Superior temporal gyrus (tissue), 1 donor: ENCODE results near the gene SEMA4D.
A peak's percentile ranks its signal among the peaks of the same experiment; 100 is the strongest.

Experiments
- DNase-seq: peaks from one replicate; pipeline ENCODE4 v3.0.0-alpha.2; 2016; ENCODE audit errors: extremely low spot score

The SEMA4D gene

GRCh38 chr9:89465726-89466308, 32.1 kb downstream of the SEMA4D start:
- no peak for DNase-seq

DNA sequence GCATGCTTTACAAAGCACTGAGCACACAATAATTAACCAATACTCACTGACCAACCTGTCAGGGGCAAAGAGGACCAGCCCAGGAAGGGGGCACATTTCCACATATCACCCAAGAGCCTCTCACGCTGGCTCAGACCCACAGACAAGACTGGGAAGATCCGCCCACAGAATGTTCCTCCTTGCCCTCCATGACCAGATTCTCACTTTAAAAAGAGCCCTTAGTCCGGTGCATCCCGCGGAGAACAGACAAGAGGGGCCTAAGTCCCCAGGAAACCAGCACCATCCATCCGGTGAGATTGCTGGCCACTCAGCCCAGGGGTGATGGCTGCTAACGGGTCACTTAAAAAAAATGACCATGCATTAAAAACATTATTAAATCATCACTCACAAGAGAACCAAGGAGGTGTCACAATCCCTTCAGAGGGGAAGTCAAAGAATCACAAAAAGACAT, 32.9 kb downstream of the SEMA4D start:
- no peak for DNase-seq

DNA sequence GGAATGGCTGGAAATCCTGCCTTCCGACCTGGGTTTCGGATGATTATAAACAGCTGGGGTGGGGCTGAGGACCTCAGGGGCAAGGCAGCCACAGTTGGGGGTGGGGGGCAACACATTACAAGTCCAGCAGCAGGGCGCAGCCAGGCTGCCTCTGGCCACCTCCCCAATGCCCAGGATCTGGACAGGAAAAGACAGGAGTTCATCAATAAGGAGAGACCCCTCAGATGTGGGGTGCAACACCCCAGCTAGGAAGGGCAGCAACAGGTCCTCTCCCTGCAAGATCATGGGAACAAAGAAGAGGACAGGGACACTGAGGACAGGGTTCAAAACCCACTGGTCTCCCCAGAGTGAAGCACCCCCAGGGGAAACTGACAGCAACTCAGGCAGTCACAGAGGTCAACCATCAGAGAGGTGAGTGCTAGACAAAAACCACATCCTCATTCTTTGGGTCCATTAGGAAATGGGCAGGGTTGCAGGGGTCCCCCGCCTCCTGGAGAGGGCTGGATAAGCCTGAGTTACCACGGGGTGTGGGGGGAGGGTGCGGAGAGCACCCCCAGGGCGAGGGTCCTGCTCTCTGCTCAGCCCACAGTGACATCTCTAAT, 33.5 kb downstream of the SEMA4D start:
- DNase-seq: no peak

DNA sequence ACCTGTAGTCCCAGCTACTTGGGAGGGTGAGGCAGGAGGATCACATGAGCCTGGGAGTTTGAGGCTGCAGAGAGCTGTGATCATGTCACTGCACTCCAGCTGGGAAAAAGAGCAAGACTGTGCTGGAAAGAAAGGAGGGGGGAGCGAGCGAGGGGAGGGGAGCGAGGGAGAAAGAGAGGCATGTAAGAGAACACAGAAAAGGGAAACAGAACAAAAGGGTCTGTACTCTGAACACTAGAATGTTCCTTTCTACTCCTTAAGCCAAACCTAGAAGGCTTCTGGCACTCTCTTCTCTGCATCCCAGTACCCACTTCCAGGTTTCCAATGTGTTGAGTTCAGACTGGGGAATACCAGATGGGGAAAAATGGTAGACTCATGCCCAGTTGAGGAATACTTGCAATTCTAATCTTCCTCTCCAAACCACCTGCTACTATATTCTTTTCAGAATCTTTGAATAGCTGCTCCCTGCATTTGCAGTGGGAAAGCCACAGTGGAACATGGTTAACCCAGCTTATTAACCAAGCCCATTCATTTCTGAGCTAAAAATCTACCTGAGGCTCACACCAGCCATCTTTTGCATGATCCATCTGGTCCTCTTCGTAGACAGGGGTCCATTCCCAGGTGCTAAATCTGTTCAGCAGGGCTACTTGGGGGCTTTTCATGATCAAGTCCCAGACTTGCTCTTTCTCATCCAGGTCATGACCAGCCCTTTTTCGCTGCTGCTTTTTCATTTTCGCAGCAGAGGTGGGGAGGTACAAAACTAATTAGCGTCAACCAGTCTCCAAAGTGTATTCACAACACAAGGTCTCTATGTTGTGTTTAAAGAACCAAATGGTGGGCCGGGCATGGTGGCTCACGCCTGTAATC, 34.9 kb downstream of the SEMA4D start:
- DNase-seq: no peak

GRCh38 chr9:89462199-89462598, 35.7 kb downstream of the SEMA4D start:
- DNase-seq: no peak

DNA sequence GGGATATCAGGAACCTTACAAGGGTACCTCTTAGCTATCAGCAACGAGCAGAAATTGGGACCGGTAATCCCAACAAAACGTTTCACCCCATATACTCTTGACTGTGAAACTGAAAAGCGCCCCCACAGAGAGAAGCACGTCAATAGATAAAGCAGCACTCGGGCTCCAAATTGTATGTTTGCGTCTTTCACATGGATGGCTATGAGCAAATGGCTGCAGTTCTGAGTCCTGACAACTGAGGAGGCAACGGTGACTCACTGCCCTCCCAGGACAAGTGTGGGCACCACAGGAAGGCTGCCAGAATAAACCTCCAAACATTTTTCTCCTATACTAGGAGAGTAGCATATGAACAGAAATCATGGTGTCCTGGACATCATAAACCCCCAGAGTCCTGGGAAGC, 36.6 kb downstream of the SEMA4D start:
- no peak for DNase-seq

DNA sequence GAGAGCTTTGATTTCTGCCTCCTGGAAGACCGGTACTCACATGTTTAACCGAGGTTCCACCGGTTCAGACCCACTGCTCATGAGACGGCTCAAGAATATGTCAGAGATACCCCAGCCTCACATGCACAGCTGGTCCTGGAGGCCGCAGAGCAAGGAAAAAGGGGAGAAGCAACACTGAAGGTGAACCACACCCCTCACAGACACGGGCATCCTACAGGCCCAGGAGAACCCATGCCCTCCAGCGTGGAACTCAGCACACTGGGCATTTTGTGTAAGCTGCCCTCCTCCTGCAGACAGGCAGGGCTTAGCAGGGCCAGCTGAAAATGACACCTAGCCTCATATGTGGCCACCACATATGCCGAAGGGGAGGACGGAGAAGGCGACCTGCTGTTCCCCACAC, 37.4 kb downstream of the SEMA4D start:
- DNase-seq: no peak

DNA sequence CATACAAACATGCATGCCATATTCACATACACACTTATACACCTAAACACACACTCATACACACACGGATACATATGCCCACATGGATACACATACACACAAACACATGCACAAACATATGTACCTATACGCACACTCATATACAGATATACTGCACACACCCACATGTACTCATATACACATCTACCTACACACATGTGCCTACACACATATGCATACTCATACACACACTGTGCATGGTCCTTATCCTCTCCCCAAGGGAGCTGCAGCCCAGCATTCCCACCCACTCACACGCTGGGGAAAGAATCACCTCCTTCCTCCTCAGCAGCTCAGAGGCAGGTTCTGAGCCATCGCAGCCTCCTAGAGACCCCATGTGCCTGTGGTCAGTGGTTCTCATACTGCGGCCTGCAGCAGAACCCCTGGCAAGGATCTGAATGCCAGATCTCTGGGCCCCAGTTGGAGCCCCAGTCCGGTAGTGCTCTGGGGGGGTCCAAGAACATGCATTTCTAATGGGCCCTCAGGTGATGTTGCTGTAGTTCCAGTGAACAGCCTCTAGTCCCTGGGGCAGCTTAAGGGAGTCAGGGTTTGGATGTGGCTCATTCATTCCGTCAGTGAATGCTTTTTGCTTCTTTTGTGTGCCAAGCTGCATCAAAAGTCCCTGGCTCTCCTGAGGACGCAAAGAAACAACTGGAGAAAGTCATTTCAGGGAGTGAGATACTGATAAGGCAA, 39.0 kb downstream of the SEMA4D start:
- DNase-seq: no peak

DNA sequence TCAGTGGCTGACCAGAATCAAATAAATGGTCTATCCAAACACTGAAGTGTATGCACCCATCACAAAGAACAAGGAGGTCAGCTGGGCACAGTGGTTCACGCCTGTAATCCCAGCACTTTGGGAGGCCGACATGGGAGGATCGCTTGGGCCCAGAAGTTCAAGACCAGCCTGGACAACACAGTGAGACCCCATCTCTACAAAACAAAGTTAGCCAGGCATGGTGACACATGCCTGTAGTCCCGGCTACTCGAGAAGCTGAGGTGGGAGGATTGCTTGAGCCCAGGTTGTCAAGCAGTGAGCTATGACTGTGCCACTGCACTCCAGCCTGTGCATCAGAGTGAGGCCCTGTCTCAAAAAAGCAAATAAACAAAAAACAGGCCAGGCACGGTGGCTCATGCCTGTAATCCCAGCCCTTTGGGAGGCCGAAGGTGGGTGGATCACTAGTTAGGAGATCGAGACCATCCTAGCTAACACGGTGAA, 40.5 kb downstream of the SEMA4D start:
- no peak for DNase-seq

- DNase-seq: no peak
Measured at GRCh38 chr9:89455356-89455824, 42.5 kb downstream of the SEMA4D start.

- no peak for DNase-seq
Measured at GRCh38 chr9:89454498-89455355, 43.2 kb downstream of the SEMA4D start.

DNA sequence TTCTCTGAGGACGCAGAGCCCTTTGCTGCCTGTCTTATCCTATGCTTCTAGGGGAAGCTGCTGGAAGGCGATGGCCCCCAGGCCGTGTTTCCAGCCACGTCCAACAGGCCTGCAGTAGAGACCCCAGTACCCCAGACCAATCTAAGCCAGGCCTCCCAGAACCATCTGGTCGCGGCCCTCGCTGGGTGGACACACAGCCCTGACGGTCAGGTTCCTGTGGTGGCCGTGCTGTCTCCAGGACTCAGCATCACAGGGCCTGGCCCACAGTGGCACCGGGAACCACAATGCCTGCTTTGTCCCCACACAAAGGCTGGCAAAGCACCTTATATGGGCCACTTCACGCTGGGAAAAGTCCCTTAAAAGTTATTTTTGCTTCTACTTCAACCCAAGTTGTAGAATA, 44.5 kb downstream of the SEMA4D start:
- DNase-seq: peak; percentile 85

DNA sequence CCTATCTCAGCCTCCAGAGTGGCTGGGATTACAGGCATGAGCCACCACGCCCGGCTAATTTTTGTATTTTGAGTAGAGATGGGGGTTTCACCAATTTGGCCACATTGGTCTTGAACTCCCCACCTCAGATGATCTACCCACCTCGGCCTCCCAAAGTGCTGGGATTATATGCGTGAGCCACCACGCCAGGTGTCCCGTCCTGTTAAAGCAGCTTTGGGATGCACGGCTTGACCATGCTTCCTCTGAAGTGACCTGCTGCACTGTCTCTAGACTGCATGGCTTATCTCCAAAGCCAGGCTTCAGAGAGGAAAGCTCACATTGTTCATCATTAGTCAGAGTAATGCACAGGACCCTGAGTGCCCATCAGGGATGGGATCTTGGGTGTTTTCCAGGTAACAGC, 45.4 kb downstream of the SEMA4D start:
- DNase-seq: no peak

GRCh38 chr9:89450213-89450612, 47.7 kb downstream of the SEMA4D start:
- no peak for DNase-seq

- DNase-seq: no peak
Measured at GRCh38 chr9:89449261-89449671, 48.6 kb downstream of the SEMA4D start.

DNA sequence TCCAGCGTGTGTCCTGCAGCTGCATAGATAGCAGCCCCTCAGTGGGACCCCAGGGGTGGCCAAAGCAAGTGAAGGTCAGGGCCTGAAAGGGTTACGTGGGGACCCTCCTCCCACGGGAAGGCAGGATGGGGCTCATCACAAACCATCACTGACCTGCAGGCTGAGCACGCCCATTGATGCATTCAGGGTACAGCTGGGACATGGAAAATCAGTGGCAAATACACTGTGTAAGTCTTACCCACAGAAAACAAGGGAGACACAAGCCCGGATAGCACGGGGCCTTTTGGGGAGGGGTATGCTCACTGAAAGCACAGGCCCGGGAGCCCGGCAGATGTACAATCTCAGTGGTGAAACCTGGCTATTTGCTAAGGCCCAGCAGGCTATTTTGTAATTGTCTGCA, 49.1 kb downstream of the SEMA4D start:
- DNase-seq: peak; percentile 83

GRCh38 chr9:89448381-89448780, 49.5 kb downstream of the SEMA4D start:
- peak; percentile 96 for DNase-seq

DNA sequence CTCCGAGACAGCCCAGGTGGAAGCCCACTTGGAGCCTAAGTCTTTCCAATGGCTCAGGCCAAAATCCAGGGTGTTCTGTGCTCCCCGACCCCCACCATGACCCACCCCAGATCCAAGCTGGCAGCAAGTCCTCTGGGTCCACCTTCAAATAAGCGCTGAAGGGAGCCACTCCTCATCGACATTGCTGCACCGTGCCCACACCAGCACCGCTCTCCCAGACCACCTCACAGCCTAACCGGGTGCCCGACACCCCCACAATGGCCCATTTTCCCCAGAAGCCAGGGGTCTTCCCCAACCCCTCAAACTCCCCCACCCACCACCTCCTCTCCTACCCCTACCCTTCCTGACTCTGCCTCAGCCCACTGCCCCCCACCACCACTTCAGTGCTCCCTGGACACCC, 50.5 kb downstream of the SEMA4D start:
- DNase-seq: no peak

GRCh38 chr9:89446961-89447310, 51.0 kb downstream of the SEMA4D start:
- DNase-seq: no peak

GRCh38 chr9:89446261-89446960, 51.5 kb downstream of the SEMA4D start:
- DNase-seq: no peak
